Calu3 (cell line): ENCODE data around the gene C3AR1. TPM values are rescaled to one million over a fixed set of nuclear protein-coding genes. Genes with fewer than 3 reads are reported as not detected.
"Not testable (repeated sequence)": the region's sequence is repeated elsewhere in the genome, so short reads cannot be mapped to it uniquely, and the experiment has no call there.

Source experiments
- BruUV-seq: library from RNA; stranded (reverse); fragments of 400-500 nt; replicated peaks from 2 replicates; lab custom pipeline; 2021; lab: Mats Ljungman, UMichigan
- CTCF ChIA-PET: fragments of 300-600 bp; sonication (Branson Sonifier 250); formaldehyde crosslinking; loops from one replicate; lab custom pipeline; 2022; ENCODE audit warnings: antibody characterized with exemption; lab: Charles Lee
- DNase-seq: peaks from one replicate; pipeline ENCODE4 v3.0.0; 2022
- H3K27ac Mint-ChIP-seq: one replicate; pipeline ENCODE4 v1.8.0; 2022; ENCODE audit warnings: mixed read lengths; ENCODE audit not compliant: unreplicated experiment
- H3K27me3 Mint-ChIP-seq: one replicate; pipeline ENCODE4 v1.8.0; 2022; ENCODE audit warnings: mixed read lengths; ENCODE audit not compliant: unreplicated experiment
- H3K36me3 Mint-ChIP-seq: one replicate; pipeline ENCODE4 v1.8.0; 2022; ENCODE audit warnings: mild to moderate bottlenecking, moderate library complexity, mixed read lengths; ENCODE audit not compliant: insufficient read depth, unreplicated experiment
- H3K4me1 Mint-ChIP-seq: one replicate; pipeline ENCODE4 v1.8.0; 2022; ENCODE audit warnings: mild to moderate bottlenecking, low read depth, mixed read lengths; ENCODE audit not compliant: unreplicated experiment
- H3K4me3 Mint-ChIP-seq: one replicate; pipeline ENCODE4 v1.8.0; 2022; ENCODE audit warnings: mild to moderate bottlenecking, low read depth, moderate library complexity, mixed read lengths; ENCODE audit not compliant: unreplicated experiment
- H3K9me3 Mint-ChIP-seq: one replicate; pipeline ENCODE4 v1.8.0; 2022; ENCODE audit warnings: low read depth, mixed read lengths; ENCODE audit not compliant: unreplicated experiment
- CTCF ChIP-seq: fragments of 200-600 bp; IDR thresholded peaks from one replicate; pipeline ENCODE4 v1.8.0; 2022; ENCODE audit warnings: antibody characterized with exemption; ENCODE audit not compliant: unreplicated experiment
- intact Hi-C: fragments of 100-400 bp; cut with micrococcal nuclease; formaldehyde crosslinking; loops from one replicate; pipeline ENCODE4 v1.10.0; 2022; ENCODE audit not compliant: unreplicated experiment
- total RNA-seq: library from RNA; stranded (reverse); gene quantifications from 2 replicates; pipeline ENCODE4 v1.2.3, GENCODE V29; 2022

C3AR1 gene
- total RNA-seq, 1 experiment from 2014 or later = not detected

- Mint-ChIP-seq H3K4me1 (peaks cover 40% of the 10 kb centered on the region), H3K27me3 (no peaks in the 10 kb centered on the region), H3K36me3 (peaks cover 27% of the 10 kb centered on the region), H3K4me3 (peak within 1 kb of the TSS; percentile 84), H3K27ac (peak within 1 kb of the TSS; percentile 12), H3K9me3 (no peaks in the 10 kb centered on the region)
- intact Hi-C loops = no loop called here
- DNase-seq = peak; percentile 75
- CTCF ChIA-PET = interaction anchor here (0.6 to 0.9 kb wide), 2 partner anchors 37 to 54 kb away, joined by 3 to 8 read pairs; no protein-coding TSS in a partner anchor
- TF ChIP-seq CTCF = no peak
- BruUV-seq = no TSS peak
Observed at GRCh38 chr12:8032242-8033152, 33.7 kb downstream of the C3AR1 start, which contains the start of gene FOXJ2. FOXJ2 (plus strand) TSS chr12:8032716; CDS start chr12:8039833, 7,117 bp downstream.

GRCh38 chr12:8031872-8032241 is 34.3 kb downstream of the C3AR1 start:
- Mint-ChIP-seq H3K27ac (no peak overlapping the region), H3K36me3 (peaks cover 32% of the 10 kb centered on the region), H3K27me3 (no peaks in the 10 kb centered on the region), H3K4me3 (peak overlapping the region; percentile 84), H3K9me3 (no peaks in the 10 kb centered on the region), H3K4me1 (peaks cover 36% of the 10 kb centered on the region)
- BruUV-seq = no TSS peak
- intact Hi-C loops = no loop called here
- TF ChIP-seq CTCF = no peak
- CTCF ChIA-PET = interaction anchor here (0.9 kb wide), 1 partner anchor 37 kb away, joined by 3 read pairs; no protein-coding TSS in a partner anchor
- DNase-seq = no peak

- DNase-seq, H3K9me3 Mint-ChIP-seq, BruUV-seq, H3K27me3 Mint-ChIP-seq, H3K27ac Mint-ChIP-seq, CTCF ChIA-PET, intact Hi-C loops: not testable (repeated sequence)
- Mint-ChIP-seq H3K4me3 (peak overlapping the region; percentile 84), H3K36me3 (peaks cover 41% of the 10 kb centered on the region), H3K4me1 (peaks cover 28% of the 10 kb centered on the region)
Observed at GRCh38 chr12:8031017-8031416, 35.1 kb downstream of the C3AR1 start.

DNA sequence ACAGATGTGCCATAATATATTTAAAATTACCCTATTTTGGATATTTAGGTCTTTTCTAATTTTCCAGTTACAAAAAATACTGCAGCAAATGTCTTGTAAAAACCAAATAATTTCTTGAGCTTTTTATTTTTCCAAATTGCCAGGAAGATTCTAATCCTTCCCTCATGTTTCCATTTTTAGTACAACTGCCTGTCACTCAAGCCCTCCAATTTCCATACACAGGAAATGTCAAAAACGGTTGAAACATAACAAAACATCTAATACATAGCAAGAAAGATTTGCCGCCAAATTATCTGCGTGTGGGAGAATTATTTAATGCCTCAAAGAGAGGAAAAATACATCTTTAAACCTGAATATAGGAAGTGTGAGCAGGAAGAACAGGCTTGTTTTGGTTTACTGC is 36.0 kb downstream of the C3AR1 start:
- no peaks in the 10 kb centered on the region for H3K9me3 Mint-ChIP-seq
- no TSS peak for BruUV-seq
- intact Hi-C loops = no loop called here
- H3K27ac Mint-ChIP-seq = no peak overlapping the region
- no peak for TF ChIP-seq CTCF
- peaks cover 20% of the 10 kb centered on the region for H3K4me1 Mint-ChIP-seq
- no peak overlapping the region for H3K4me3 Mint-ChIP-seq
- DNase-seq = no peak
- no peaks in the 10 kb centered on the region for H3K27me3 Mint-ChIP-seq
- CTCF ChIA-PET = no interaction called here
- peaks cover 43% of the 10 kb centered on the region for H3K36me3 Mint-ChIP-seq
